Stimulated activated CD4-positive, alpha-beta T cell treated with anti-CD3 and anti-CD28 coated beads, Interleukin-15, amount 100 ng/mL, for 48 hours (primary cell): ENCODE measurements around the gene TMEM191C.
"Not testable (repeated sequence)": the region's sequence is repeated elsewhere in the genome, so short reads cannot be mapped to it uniquely, and the experiment has no call there.

Experiments
- DNase-seq, 2 donors: peaks; one replicate each; pipeline ENCODE4 v3.0.0-alpha.2; 2020; ENCODE audit warnings: low read depth in 2 of 2

The TMEM191C gene

DNA sequence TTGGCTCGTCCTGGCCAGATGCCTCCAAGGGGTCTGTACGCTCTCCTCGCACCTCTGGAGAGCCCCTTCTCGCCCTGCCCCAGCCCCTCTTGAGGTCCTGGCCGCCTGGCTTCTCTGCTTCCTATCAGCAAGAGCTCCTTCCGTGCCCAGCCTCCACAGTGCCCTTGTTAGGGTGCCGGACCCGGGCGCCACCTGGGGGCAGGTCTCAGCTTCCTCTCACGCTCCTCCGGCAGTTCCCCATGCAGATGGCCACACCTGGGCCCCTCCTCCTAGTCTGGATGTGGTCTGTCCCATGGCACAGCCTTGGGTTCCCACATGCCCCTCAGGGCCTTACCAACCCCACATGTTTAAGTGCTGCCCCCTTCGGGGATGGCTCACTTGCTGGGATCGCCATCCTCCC lies 6.5 kb downstream of the TMEM191C start:
- DNase-seq = not testable (repeated sequence)

DNA sequence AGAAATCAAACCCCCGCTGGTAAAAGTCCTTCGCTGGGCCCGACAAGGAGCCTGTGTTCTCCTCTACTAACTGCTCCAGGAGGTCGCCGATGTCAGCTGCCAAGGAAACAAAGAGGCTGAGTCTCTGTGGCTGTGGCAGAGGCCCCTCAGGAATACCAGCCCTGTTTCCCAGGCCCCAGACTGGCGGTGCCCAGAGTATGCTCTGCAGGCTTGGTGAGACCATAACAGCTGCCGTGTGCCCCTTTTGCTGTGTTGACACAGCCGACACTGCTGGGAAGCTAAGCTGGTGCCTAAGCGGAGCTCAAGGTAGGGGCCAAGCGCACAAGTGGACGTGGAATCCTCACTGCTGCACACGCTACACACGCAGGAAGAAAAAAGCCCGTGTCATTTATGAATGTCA lies 16.9 kb downstream of the TMEM191C start:
- not testable (repeated sequence) for DNase-seq

DNA sequence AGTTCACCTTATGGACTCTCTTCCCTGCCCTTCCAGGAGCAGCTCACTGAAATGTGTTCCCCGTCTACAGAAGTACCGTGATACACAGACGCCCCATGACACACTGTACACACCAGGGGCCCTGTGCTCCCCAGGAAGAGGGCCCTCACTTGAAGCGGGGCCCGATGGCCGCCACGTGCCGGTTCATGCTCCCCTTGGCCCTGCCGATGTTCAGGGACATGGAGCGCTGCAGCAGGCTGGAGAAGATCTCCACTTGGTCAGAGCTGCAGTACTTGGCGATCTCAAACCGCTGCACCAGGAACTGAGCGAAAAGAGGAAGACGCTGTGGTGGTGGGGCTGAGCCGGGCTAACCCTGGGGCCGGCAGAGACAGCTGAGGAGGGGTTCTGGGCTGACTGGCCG lies 20.5 kb downstream of the TMEM191C start:
- not testable (repeated sequence) for DNase-seq

DNA sequence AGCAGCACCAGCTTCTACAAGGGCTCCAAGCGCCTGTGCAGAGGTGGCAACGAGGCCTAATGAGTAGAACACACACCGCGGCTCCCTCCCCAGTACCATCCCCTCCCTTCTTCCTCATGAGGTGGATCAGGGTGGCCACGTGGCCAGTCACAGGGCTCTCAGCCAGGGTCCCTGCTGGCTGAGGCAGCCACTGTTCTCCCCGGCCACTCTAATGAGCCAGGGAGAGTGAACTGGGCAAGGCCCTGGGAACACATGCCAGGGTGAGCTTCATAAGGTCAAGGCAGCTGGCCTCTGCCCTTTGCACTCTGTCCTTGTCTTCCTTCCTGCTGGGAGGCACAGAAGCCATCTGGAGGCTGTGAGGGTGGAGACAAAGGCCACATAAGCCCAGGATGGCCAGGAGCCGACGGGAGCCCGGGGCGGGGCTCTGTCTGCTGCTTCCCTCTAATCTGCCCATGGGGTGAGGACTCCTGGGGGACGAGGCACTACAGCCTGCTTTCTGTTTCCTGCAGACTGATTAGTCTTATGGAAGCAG lies 22.0 kb downstream of the TMEM191C start:
- DNase-seq = not testable (repeated sequence)

- DNase-seq = not testable (repeated sequence)
These were observed 23.4 kb downstream of the TMEM191C start for GRCh38 chr22:21490556-21490955.

- DNase-seq = not testable (repeated sequence)
These were observed 25.1 kb downstream of the TMEM191C start for GRCh38 chr22:21492271-21492670.

DNA sequence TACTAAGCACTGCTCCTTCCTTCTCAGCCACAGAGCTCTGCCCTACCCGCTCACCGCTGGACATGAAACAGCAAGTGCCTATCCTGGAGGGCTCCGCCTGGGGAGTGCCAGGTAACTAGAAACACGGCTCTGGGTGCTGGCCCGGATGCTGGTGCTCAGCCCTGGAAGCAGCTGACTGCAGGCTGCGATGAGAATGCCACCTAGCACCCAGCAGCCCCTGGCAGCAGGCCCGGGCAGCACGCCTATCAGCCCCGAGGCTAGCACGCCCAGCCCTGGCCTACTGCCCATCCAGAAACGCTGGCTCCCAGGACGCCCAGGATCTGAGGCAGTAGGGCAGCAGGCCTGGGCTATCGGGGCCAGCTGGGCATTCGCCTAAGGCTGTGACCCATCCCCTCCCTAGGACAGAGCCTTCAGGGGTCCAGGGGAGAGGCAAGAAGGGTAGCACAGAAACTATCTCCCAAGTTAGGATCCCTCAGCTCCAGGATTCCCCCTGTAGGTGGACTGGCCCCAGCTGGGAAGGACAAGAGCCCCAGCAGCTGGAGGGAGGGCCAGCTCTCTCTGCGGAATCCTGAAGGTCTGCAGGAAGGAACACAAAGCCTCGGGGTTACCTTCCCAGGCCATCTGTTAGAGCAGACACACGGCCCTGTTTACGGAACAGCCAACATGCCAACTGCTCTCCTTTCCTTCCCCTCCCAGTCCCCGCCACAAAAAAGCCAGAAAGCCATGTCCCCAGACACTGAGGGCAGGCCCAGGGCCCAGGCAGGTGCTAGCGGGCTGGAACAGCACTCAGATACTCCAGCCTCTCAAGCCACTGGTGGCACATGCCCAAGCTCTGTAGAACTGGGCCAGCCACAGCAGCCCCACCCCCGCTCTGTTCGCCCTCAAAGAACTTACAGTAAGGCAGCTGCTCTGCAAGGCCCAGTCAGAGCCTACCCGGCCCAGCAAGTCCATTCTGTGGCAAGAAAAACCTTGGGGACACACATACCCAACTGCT lies 26.9 kb downstream of the TMEM191C start:
- not testable (repeated sequence) for DNase-seq

DNA sequence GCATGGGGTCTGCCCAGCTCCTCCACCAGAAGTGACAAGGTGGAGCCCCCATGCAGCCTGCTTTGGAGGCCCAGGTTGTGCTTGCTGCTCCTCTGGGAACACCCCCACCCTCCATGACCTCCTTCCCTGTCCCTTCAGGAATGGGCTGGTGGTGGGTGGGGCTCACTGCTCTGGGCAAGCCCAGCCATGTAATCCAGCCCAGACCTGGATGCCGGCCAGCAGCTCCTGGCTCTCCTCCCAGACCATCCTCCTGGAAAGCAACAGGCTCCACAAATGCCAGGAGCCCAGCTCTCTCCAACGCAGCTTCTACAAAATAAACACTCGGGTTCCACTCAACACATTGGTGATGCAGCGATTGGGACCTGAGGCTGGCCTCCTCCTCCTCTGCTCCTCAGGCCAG lies 30.8 kb downstream of the TMEM191C start:
- not testable (repeated sequence) for DNase-seq

- DNase-seq = not testable (repeated sequence)
These were observed 31.3 kb downstream of the TMEM191C start for GRCh38 chr22:21498489-21498888.

- not testable (repeated sequence) for DNase-seq
These were observed 32.7 kb downstream of the TMEM191C start for GRCh38 chr22:21499623-21500506.

GRCh38 chr22:21510397-21510796 lies 43.2 kb downstream of the TMEM191C start:
- DNase-seq = not testable (repeated sequence)

GRCh38 chr22:21512022-21512421 lies 44.8 kb downstream of the TMEM191C start:
- not testable (repeated sequence) for DNase-seq

DNA sequence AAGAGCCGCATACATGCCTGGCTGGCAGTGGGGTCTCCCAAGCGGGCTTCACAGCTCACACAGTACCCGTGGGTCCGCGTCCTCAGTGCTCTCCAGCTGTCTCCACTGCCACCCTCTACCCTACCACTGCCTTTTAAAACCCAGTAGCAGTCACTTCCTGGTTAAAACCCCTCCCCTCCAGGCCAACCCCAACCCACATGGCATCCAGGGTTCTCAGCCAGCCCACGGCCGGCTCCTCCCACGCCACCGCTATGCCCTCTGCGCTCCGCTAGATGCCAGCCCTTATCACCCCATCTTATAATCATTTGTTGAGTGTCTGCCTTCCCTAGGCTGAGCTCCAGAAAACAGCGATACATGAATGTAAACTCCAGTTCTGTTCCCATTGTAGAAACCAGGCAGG lies 46.9 kb downstream of the TMEM191C start:
- DNase-seq = not testable (repeated sequence)

- DNase-seq = not testable (repeated sequence)
These were observed 48.0 kb downstream of the TMEM191C start for GRCh38 chr22:21515234-21515633.

DNA sequence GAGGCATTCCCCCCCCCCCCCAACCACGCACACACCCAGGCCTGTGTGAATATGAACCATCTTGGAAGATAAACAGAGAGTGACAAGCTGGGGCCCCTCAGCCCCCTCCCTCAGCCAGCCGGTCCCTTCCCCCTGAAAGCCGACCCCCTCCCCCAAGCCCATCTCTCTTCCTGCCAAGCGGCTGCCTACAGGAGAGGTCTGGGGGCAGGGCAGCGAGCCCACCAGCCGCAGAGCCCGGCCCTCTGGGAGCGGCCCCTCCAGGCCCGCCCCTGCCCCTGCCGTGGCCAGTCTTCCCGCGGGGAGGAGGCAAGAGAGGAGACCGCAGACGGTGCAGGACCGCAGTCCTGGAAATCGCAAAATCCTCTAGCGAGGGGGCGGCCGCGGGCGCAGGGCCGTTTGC lies 49.3 kb downstream of the TMEM191C start:
- not testable (repeated sequence) for DNase-seq

- peak in 1 of 2 donors; percentile 43 for DNase-seq
These were observed 50.0 kb downstream of the TMEM191C start for GRCh38 chr22:21516970-21517764.
